ENCODE data around the gene OR52K2.

GRCh38 chr11:4448995-4449394, at the start of gene OR52K2:
- no peak for TF ChIP-seq EZH2 (IDR thresholded peaks at IDR 0.05; ENCODE audit: borderline replicate concordance, low read length)
- TF ChIP-seq CTCF (conservative IDR thresholded peaks at IDR 0.05 in 1 of 2, IDR thresholded peaks at IDR 0.05 in 1 of 2; ENCODE audit: extremely low read depth in 1 of 2, insufficient read depth in 1 of 2, low read depth in 1 of 2, low read length in 2 of 2), result no peak
